GM12891 (cell line): ENCODE data around the gene LRRC39.

ENCODE experiments used
- POLR2A ChIP-seq: IDR thresholded peaks from 2 replicates; pipeline ENCODE4 v1.6.1; 2011; ENCODE audit warnings: low read depth, low read length, control low read depth
- POLR2AphosphoS5 ChIP-seq: IDR thresholded peaks from 2 replicates; pipeline ENCODE4 v1.6.1; 2011; ENCODE audit warnings: low read depth, low read length, control low read depth
- TAF1 ChIP-seq: IDR thresholded peaks from 2 replicates; pipeline ENCODE4 v1.6.1; 2011; ENCODE audit warnings: low read depth, low read length, control low read depth

DNA sequence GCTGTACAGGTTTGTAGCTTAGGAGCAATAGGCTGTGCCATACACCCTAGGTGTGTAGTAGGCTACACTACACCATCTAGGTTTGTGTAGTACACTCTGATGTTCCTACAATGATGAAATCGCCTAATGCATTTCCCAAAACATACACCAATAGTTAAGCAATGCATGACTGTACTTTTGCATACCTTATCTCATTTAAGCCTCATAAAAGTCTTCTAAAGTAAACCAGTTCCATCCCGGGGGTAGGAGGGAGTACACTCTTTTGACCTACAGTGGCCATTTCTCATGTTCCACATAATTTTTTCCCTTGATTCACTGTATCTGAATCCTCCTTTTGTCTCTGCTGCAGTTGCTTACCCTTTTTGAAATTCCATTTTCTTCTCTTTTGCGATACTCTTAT lies 32.9 kb downstream of the LRRC39 start:
- TF ChIP-seq POLR2A (no peak), TAF1 (no peak), POLR2AphosphoS5 (no peak)
